ENCODE measurements around the gene SLC25A33.

Gene SLC25A33

DNA sequence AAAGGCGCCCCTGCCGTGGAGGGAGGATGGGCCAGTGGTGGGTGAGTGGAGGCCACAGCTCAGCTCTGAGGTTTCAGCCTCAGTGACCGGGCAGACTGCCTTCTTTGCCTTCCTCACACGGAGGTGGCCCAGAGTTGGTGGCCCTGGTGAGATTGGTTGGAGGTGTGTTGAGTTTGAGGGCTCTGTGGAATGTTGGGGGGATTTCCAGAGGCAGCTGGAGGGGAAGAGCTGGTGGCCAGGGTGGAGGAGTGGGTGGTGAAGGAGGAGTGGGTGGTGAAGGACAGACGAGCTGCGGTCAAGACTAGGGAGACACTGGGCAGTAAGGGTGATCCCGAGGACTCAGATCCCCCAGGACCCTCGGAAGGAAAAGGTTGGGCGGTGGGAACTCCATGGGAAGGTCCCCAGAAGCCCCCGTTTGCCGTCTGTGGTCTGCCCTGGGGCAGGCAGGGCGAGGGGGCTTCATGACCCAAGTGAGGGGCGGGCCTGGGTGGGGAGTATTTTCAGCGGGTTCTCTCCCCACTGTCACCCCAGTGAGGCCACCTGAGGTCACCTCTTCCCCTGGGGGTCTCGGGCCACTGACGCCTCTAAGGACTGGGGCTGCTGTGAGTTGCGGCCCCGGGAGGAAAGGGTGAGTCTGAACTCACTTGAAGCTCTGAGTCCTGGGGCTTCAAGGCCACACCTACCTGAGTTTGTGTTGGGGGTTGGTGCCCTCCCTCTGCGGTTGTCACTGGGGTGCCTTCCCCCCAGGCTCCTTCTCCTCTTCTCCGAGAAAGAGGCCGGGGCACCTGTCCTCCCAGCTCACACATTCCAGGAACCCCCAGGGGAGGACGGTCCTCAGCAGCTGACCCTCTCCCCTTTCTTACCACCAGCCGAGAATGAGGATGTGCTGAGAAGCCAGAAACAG lies 89.5 kb downstream of the SLC25A33 start:
- peak; percentile 85 for DNase-seq

DNA sequence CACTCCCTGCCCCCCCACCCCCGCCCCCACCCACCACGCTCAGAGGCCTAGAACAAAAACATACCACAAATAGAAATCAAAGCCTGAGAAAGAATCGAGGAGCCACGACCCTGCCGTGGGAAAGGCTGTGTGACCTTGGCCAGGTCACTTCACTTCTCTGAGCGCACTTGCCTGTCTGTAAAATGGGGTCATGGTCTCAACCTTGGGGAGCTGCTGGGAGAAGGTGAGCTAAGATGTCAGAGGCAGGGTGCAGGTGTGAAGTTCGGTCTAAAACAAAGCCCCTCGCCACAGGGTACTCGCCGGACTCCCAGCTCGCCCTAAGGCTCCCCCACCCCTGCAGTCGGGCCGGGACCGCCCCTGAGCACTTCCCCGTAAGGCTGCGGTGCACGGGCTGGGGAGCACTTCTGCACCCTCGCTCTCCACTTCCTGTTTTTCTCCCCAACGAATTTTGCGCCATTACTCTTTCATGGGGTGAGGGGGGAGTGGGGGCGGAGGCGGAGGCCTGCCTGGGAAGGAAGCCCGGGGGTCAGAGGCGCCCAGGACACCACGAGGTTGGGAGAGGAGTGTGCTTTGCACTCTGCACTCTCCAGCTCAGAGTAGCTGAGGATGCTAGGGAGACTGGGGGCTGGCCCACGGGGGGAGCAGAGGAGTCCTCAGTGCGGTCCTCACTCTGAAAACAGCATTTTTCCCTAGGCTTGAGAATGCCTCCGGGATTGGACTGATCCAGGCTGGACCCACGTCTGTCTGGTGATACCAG lies 90.4 kb downstream of the SLC25A33 start:
- peak; percentile 89 for DNase-seq

DNA sequence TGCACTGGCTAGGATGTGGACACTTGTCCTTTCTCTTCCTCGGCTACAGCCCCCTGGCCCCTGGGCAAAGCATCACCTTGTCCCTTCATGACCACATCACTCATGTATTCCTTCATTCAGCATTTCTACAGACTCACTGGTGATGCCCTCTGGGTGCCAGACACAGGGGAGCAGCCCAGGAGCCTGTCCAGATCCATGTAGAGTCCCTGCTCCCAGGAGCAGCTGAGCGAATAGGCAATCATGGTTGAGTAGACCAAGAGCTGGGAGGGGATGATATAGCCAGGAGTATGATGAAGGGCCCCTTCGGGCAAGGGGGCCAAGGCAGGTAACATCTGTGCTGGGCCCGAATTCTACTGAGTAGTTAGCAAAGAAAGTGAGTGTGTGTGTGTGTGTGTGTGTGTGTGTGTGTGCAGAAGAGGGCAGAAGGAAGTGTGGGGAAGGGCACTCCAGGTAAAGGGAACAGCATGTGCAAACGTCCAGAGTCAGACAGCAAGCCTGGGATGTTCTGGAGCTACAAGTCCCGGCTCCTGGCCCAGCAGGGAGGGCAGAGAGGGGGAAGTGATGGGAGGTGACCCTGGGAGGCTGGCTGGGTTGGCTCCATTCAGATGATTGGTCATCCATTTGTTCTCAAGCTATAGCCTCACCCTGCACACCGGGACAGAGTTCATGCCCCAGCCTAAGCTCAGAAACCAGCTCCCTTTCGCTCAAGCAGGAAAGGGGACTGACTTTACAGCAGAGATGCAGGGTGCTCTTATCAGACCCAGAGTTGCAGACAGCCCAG lies 91.3 kb downstream of the SLC25A33 start:
- peak; percentile 17 for DNase-seq

DNA sequence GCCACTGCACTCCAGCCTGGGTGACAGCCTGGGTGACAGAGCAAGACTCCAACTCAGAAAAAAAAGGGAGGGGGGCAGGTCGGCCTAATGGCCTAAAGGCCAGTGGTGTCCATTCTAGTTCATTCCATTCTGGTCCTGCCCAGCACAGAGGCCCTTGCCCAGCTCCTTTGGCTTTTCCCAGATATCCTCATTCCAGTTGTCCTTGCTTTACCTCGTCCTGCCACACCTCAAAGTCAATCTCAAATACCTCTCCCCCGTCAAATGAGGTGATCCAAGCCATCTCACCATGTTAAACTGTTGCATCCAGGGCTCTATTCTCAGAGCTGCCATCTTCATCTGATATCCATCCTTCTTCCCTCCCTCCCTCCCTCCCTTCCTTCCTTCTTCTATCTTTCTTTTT lies 92.3 kb downstream of the SLC25A33 start:
- DNase-seq = no peak

DNA sequence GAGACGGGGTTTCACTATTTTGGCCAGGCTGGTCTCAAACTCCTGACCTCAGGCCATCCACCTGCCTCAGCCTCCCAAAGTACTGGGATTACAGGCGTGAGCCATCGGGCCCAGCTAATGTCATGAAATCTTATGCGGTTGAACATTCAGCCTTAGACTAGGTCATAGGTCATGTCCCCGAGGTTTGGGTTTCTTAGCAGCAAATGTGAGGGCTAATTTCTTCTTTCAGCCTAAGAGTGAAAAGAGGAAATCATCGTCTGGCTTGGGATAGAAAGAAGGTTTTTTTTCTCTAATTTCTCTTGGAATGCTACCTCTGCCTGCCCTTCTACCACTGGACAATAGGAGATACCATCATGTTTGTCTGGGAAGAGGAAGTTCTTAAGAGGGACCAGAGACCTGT lies 94.2 kb downstream of the SLC25A33 start:
- DNase-seq = no peak

DNA sequence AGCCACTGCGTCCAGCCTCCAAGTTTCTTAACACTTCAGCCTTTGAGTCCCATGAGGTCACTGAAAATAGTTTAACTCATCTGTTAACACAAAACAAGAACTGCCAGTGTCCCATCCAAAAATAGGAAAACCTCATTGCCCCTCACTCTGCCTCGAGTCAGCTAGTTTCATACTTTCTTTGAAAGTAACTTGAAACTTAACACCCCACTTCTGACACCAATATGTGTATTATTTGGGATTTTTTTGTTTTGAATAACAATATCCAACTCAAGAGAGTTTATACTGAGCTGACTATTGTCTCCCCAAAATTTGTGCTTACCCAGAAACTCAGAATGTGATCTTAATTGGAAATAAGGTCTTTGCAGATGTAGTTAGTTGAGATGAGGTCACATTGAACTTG lies 95.3 kb downstream of the SLC25A33 start:
- DNase-seq = no peak
